ENCODE measurements around the gene ALDH9A1. TPM values are rescaled to one million over a fixed set of nuclear protein-coding genes. Genes with fewer than 3 reads are reported as not detected.

ALDH9A1 gene
- total RNA-seq, 1 donor from 2014 or later, result 35.8 TPM

- TF ChIP-seq, protein P1, sequence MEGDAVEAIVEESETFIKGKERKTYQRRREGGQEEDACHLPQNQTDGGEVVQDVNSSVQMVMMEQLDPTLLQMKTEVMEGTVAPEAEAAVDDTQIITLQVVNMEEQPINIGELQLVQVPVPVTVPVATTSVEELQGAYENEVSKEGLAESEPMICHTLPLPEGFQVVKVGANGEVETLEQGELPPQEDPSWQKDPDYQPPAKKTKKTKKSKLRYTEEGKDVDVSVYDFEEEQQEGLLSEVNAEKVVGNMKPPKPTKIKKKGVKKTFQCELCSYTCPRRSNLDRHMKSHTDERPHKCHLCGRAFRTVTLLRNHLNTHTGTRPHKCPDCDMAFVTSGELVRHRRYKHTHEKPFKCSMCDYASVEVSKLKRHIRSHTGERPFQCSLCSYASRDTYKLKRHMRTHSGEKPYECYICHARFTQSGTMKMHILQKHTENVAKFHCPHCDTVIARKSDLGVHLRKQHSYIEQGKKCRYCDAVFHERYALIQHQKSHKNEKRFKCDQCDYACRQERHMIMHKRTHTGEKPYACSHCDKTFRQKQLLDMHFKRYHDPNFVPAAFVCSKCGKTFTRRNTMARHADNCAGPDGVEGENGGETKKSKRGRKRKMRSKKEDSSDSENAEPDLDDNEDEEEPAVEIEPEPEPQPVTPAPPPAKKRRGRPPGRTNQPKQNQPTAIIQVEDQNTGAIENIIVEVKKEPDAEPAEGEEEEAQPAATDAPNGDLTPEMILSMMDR (IDR thresholded peaks at IDR 0.05), result no peak
- no peak for DNase-seq
- intact Hi-C loops (cut with micrococcal nuclease), result loop anchor here (10.0 kb wide), 1 partner anchor 1593 kb away; the partner anchor contains the start of gene POU2F1
- Mint-ChIP-seq H3K27me3 (no peaks in the 10 kb centered on the region), H3K4me1 (peaks cover 38% of the 10 kb centered on the region), H3K36me3 (ENCODE audit: low read depth) (peaks cover 2% of the 10 kb centered on the region), H3K27ac (no peak overlapping the region), H3K9me3 (no peaks in the 10 kb centered on the region), H3K4me3 (no peak overlapping the region)
- no peak for ATAC-seq (ENCODE audit: low read depth)
- ChIA-PET CTCF (no interaction called here), POLR2A (interaction anchor here (1.1 kb wide), 1 partner anchor 34 kb away, joined by 3 read pairs; no protein-coding TSS in a partner anchor)
Observed at GRCh38 chr1:165632152-165632469, 66.3 kb downstream of the ALDH9A1 start.

DNA sequence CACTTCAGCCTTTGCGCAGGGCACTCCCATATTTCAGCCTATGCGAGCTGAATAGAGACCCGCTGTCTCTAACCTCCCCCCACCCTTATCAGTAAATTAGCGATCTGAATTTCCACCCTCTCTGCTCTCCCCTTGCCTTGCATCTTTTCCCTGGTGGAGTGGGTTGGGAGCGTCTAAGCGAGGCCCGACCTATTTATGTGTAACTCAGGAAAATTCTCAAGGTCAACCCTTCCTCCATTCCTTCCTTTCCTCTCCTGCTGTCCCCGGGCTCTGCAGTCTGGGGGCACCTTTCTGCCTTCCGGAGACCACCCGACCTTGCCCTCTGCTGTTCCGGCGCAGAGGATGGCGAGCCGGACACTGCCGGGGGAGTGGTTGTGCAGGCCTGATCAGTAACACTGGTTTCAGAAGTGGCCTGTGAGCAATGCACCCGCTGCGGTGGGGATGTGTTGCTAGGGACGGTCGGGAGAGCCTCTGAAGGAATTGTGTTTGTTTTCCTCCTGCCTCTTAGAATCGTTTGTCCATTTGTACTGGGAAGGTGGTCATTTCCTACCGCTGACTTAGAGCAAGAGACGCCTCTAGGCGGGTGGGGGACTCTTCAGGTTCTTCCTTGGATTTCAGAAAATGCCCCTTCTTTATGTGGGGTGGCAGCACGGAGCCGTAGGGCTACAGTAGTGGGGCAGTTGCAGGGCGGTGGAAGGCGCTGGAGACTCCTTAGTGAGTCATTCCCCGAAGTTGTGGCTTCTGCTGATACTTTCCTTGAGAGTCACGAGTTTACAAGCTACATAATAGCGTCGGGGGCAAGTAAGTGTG is 66.8 kb downstream of the ALDH9A1 start:
- Mint-ChIP-seq H3K9me3 (no peaks in the 10 kb centered on the region), H3K36me3 (ENCODE audit: low read depth) (peaks cover 2% of the 10 kb centered on the region), H3K4me3 (no peak overlapping the region), H3K27ac (no peak overlapping the region), H3K4me1 (peaks cover 36% of the 10 kb centered on the region), H3K27me3 (no peaks in the 10 kb centered on the region)
- ChIA-PET POLR2A (interaction anchor here (1.5 to 1.9 kb wide), 4 partner anchors 14 to 137 kb away, joined by 3 to 8 read pairs (median 4); partner anchors contain the start of gene TMCO1), CTCF (interaction anchor here (1.5 kb wide), 1 partner anchor 238 kb away, joined by 3 read pairs; no protein-coding TSS in a partner anchor)
- ATAC-seq (ENCODE audit: low read depth) (peak; percentile 12), DNase-seq (peak; percentile 27)
- intact Hi-C loops (cut with micrococcal nuclease), result loop anchor here (1.0 to 10.0 kb wide), 5 partner anchors 137 to 1593 kb away; partner anchors contain the start of genes POGK, POU2F1, TMCO1 and UCK2
- TF ChIP-seq, protein P1 (IDR thresholded peaks at IDR 0.05), result no peak

DNA sequence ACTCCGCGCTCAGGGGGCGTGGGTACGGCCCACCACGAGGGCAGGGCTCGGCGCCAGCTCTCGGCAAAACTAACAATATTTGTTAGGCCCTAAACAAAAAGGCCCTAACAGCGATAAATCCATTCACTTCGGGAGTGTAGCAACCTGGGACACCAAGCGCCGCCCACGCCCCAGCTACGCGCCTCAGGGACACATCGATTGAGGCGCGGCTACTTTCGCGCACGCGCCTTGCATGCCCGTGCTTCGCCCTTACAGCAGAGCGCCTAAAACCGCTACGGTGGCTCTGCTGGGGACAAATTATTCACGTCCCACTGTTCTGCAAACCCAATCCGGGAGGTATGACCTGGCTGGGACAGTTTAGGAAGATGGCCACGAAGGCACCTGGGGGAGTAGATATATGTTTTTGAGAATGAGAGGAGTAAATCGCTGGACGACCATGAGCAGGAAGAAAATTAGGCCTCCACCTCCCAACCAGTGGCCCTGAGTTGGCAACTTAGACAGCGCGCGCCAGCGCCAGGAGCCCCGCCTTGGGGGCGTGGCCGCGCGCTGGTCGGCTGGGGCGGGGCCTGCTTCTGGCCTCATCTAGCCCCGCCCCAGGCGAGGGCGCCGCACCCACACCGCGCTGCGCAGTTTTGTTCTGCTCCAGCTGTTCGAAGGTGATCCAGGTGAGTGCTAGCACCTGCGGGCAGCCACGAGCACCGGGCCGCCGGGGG is 67.6 kb downstream of the ALDH9A1 start, which contains the start of gene MGST3:
TSS of gene MGST3 (plus strand) at position 606 of the 713 bp plus-strand sequence. CDS start 18,614 bp downstream, outside the sequence.
- H3K27ac Mint-ChIP-seq, result no peak within 1 kb of the TSS
- no peaks in the 10 kb centered on the region for H3K27me3 Mint-ChIP-seq
- H3K9me3 Mint-ChIP-seq, result no peaks in the 10 kb centered on the region
- DNase-seq (peak; percentile 84), ATAC-seq (ENCODE audit: low read depth) (peak; percentile 93)
- H3K4me1 Mint-ChIP-seq, result peaks cover 33% of the 10 kb centered on the region
- H3K4me3 Mint-ChIP-seq, result no peak within 1 kb of the TSS
- POLR2A ChIA-PET, result interaction anchor here (0.8 to 1.9 kb wide), 7 partner anchors 9 to 140 kb away, joined by 3 to 8 read pairs (median 3); partner anchors contain the start of gene TMCO1
- peaks cover 2% of the 10 kb centered on the region for H3K36me3 Mint-ChIP-seq (ENCODE audit: low read depth)
- CTCF ChIA-PET, result interaction anchor here (1.5 kb wide), 1 partner anchor 237 kb away, joined by 3 read pairs; no protein-coding TSS in a partner anchor
- intact Hi-C loops (cut with micrococcal nuclease), result loop anchor here (1.0 to 10.0 kb wide), 8 partner anchors 32 to 1594 kb away; partner anchors contain the start of genes ALDH9A1, POGK, POU2F1 and TMCO1
- TF ChIP-seq, protein P1 (IDR thresholded peaks at IDR 0.05), result no peak

DNA sequence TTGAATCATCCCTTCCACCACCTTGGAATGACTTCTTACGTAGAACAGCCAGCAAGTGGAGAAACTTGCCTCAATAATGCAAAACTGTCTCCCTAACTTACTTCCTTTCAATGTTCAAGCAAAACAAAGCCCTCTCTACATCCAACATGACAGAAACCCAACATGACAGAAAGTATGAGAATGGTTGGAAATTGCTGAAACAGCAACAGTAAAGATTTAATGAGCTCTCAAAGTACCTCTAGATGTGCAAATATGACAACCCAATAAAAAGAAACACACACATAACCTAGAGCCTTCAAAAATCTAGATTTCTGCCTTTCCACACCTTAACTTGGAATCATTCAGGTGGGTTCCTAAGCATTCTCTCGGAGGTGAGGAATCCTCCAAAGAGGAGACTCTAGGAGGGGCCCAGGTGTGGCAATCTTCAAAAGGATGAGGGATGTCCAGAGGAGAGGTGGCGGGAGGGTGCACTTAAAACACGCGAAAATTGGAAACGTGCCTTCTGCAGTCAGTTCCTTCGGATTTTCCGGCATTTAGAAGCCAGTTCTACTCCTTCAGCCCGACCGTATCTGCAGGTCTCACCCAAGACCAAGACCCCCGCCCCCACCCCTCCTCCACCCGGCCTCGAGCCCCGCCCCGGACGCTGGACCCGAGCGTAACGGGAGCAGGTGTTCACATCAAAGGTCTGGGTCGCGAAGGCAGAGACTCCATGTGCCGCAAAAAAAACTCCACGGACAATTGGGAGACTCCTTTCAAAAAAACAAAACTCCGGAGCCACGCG is 68.3 kb downstream of the ALDH9A1 start:
- DNase-seq (no peak), ATAC-seq (ENCODE audit: low read depth) (no peak)
- Mint-ChIP-seq H3K4me3 (no peak overlapping the region), H3K9me3 (no peaks in the 10 kb centered on the region), H3K27me3 (no peaks in the 10 kb centered on the region), H3K36me3 (ENCODE audit: low read depth) (no peaks in the 10 kb centered on the region), H3K4me1 (peaks cover 26% of the 10 kb centered on the region), H3K27ac (no peak overlapping the region)
- intact Hi-C loops (cut with micrococcal nuclease), result loop anchor here (1.0 to 10.0 kb wide), 5 partner anchors 32 to 1595 kb away; partner anchors contain the start of genes ALDH9A1, POGK and POU2F1
- TF ChIP-seq, protein P1 (IDR thresholded peaks at IDR 0.05), result no peak
- CTCF ChIA-PET, result interaction anchor here (1.5 kb wide), 1 partner anchor 237 kb away, joined by 3 read pairs; no protein-coding TSS in a partner anchor
- POLR2A ChIA-PET, result interaction anchor here (0.8 to 1.9 kb wide), 7 partner anchors 8 to 140 kb away, joined by 3 to 8 read pairs (median 3); partner anchors contain the start of gene TMCO1
